ENCODE results near the gene FCMR.

The FCMR gene

DNA sequence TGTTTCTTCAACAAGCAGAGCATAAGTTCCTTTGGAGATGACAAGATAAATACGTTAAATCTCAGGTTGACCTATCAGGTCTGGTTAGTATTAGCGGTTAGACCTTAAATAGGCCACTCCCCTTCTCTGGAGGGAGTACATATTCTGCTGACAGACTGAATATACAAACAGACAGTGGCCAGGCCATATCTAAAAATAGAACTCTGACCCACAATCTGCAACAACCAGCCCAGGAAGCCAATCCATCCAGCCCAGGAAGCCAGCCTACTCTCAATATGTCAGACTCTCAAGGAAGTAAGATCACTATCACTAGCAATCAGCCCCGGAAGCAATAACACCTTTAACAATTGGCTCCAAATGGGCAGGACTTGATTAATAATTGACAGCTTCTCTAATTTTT, 49.6 kb downstream of the FCMR start:
- Histone ChIP-seq H3K9me2 (replicated peaks; ENCODE audit: control insufficient read depth, low read length) (no peaks in the 10 kb centered on the region), H3K4me2 (ENCODE audit: low read length) (no peak overlapping the region), H3F3A (ENCODE audit: control insufficient read depth, insufficient read depth) (no peaks in the 10 kb centered on the region), H3K27me3 (ENCODE audit: control insufficient read depth, low read length) (peaks cover 12% of the 10 kb centered on the region), H3K4me3 (ENCODE audit: low read length) (no peak overlapping the region), H4K20me1 (ENCODE audit: control insufficient read depth, insufficient read depth, low read depth, low read length) (no peaks in the 10 kb centered on the region), H3K9me3 (ENCODE audit: control insufficient read depth, insufficient read depth, low read length) (peaks cover 9% of the 10 kb centered on the region; the same call in 1 of the 2 replicates), H3K27ac (ENCODE audit: low read depth, low read length) (no peak overlapping the region), H3K36me3 (ENCODE audit: control insufficient read depth, low read length) (no peaks in the 10 kb centered on the region), H3K79me2 (ENCODE audit: control insufficient read depth, low read length) (no peaks in the 10 kb centered on the region), H3K4me1 (ENCODE audit: control insufficient read depth, low read length) (no peaks in the 10 kb centered on the region)
- no peak for TF ChIP-seq EZH2phosphoT487 (IDR thresholded peaks at IDR 0.05; ENCODE audit: borderline replicate concordance, low read length)
- TF ChIP-seq, protein P1, sequence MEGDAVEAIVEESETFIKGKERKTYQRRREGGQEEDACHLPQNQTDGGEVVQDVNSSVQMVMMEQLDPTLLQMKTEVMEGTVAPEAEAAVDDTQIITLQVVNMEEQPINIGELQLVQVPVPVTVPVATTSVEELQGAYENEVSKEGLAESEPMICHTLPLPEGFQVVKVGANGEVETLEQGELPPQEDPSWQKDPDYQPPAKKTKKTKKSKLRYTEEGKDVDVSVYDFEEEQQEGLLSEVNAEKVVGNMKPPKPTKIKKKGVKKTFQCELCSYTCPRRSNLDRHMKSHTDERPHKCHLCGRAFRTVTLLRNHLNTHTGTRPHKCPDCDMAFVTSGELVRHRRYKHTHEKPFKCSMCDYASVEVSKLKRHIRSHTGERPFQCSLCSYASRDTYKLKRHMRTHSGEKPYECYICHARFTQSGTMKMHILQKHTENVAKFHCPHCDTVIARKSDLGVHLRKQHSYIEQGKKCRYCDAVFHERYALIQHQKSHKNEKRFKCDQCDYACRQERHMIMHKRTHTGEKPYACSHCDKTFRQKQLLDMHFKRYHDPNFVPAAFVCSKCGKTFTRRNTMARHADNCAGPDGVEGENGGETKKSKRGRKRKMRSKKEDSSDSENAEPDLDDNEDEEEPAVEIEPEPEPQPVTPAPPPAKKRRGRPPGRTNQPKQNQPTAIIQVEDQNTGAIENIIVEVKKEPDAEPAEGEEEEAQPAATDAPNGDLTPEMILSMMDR (IDR thresholded peaks at IDR 0.05; ENCODE audit: low read depth, low read length, poor library complexity, severe bottlenecking): no peak

DNA sequence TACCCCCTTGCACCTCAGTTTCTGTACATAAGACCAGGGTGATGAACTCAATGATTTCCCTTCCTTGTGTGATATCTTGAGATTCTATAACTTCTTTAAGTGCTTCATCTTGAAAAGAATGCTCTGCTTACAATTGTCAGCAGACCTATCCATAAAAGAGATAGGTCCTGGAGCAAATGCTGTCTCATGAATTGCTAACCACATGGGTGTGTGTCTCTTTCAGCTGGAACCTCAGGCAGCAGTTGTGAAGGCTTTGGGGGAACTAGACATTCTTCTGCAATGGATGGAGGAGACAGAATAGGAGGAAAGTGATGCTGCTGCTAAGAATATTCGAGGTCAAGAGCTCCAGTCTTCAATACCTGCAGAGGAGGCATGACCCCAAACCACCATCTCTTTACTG, 53.5 kb downstream of the FCMR start:
- H3K27me3 ChIP-seq (ENCODE audit: control insufficient read depth, low read length): peaks cover 22% of the 10 kb centered on the region

DNA sequence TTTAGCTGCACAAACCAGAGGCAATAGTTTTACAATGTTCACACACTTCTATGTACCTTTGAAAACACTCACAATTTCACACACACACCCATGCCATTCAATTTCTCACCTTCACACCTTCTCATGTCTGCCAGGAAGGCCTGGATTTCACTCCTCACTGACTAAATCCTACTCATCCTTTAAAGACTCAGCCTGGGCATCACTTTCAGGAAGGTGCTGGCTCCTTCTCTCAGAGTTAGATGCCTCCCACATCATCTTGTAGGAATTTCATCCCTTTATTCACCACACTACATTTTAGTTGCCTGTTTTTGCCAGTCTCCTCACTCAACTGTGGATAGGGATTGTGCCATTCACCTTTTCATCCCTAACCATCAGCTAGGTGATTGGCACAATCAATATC, 54.0 kb downstream of the FCMR start:
- H4K20me1 ChIP-seq (ENCODE audit: control insufficient read depth, insufficient read depth, low read depth, low read length): no peaks in the 10 kb centered on the region
- H3K9me3 ChIP-seq (ENCODE audit: control insufficient read depth, insufficient read depth, low read length): no peaks in the 10 kb centered on the region
- no peaks in the 10 kb centered on the region for H3K9me2 ChIP-seq (replicated peaks; ENCODE audit: control insufficient read depth, low read length)
- H3K36me3 ChIP-seq (ENCODE audit: control insufficient read depth, low read length): no peaks in the 10 kb centered on the region
- no peak overlapping the region for H3K4me2 ChIP-seq (ENCODE audit: low read length)
- no peak overlapping the region for H3K27ac ChIP-seq (ENCODE audit: low read depth, low read length)
- no peaks in the 10 kb centered on the region for H3K79me2 ChIP-seq (ENCODE audit: control insufficient read depth, low read length)
- peaks cover 22% of the 10 kb centered on the region for H3K27me3 ChIP-seq (ENCODE audit: control insufficient read depth, low read length)
- H3K4me1 ChIP-seq (ENCODE audit: control insufficient read depth, low read length): no peaks in the 10 kb centered on the region
- TF ChIP-seq EZH2phosphoT487 (IDR thresholded peaks at IDR 0.05; ENCODE audit: borderline replicate concordance, low read length): no peak
- TF ChIP-seq, protein P1 (IDR thresholded peaks at IDR 0.05; ENCODE audit: low read depth, low read length, poor library complexity, severe bottlenecking): no peak
- H3K4me3 ChIP-seq (ENCODE audit: low read length): no peak overlapping the region
- H3F3A ChIP-seq (ENCODE audit: control insufficient read depth, insufficient read depth): no peaks in the 10 kb centered on the region

More for the DNA sequence above, 53.5 kb downstream of the FCMR start:
- Histone ChIP-seq H3K4me2 (ENCODE audit: low read length) (no peak overlapping the region), H3K36me3 (ENCODE audit: control insufficient read depth, low read length) (no peaks in the 10 kb centered on the region), H3K9me2 (replicated peaks; ENCODE audit: control insufficient read depth, low read length) (no peaks in the 10 kb centered on the region), H3K27ac (ENCODE audit: low read depth, low read length) (no peak overlapping the region), H3K79me2 (ENCODE audit: control insufficient read depth, low read length) (no peaks in the 10 kb centered on the region), H3K4me1 (ENCODE audit: control insufficient read depth, low read length) (no peaks in the 10 kb centered on the region), H4K20me1 (ENCODE audit: control insufficient read depth, insufficient read depth, low read depth, low read length) (no peaks in the 10 kb centered on the region), H3K9me3 (ENCODE audit: control insufficient read depth, insufficient read depth, low read length) (no peaks in the 10 kb centered on the region), H3K4me3 (ENCODE audit: low read length) (no peak overlapping the region), H3F3A (ENCODE audit: control insufficient read depth, insufficient read depth) (no peaks in the 10 kb centered on the region)
- no peak for TF ChIP-seq EZH2phosphoT487 (IDR thresholded peaks at IDR 0.05; ENCODE audit: borderline replicate concordance, low read length)
- TF ChIP-seq, protein P1 (IDR thresholded peaks at IDR 0.05; ENCODE audit: low read depth, low read length, poor library complexity, severe bottlenecking): no peak

All from DOHH2 (cell line).